Stimulated activated naive CD8-positive, alpha-beta T cell treated with anti-CD3 and anti-CD28 coated beads, Interleukin-15, Interleukin-2, amounts not matched to agents 100 ng/mL and 50 ng/mL, for 24 hours (primary cell): ENCODE data around the gene CACNA2D3.

Source experiments
- H3K27ac Mint-ChIP-seq: one replicate; pipeline ENCODE4 v1.8.0; 2021; ENCODE audit warnings: mild to moderate bottlenecking, mixed read lengths
- H3K27me3 Mint-ChIP-seq: one replicate; pipeline ENCODE4 v1.8.0; 2021; ENCODE audit warnings: mixed read lengths
- H3K36me3 Mint-ChIP-seq: one replicate; pipeline ENCODE4 v1.8.0; 2021; ENCODE audit warnings: low read depth, mixed read lengths
- H3K4me1 Mint-ChIP-seq: one replicate; pipeline ENCODE4 v1.8.0; 2021; ENCODE audit warnings: low read depth, mixed read lengths
- H3K4me3 Mint-ChIP-seq: one replicate; pipeline ENCODE4 v1.8.0; 2021; ENCODE audit warnings: mild to moderate bottlenecking, mixed read lengths
- H3K9me3 Mint-ChIP-seq: one replicate; pipeline ENCODE4 v1.8.0; 2021; ENCODE audit warnings: mixed read lengths

CACNA2D3 gene

DNA sequence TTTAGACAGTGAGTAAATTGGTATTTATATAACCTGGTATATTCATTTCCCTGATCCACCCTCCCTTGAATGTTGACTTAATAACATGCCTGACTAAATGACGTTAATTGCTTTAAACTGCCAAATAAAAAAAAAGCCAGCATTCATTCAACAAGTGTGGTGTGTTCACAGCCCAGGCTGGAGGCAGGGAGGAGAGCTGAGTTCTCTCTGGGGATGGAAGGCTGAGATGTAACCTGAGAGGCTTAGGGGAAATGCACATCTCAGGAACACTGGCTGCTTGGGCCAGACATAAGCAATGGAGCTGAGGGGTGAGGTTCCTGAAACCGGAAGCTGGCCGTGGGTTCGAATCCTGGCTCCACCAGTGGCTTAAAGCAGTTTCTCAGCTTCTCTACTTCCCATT lies 17.3 kb downstream of the CACNA2D3 start:
- H3K9me3 Mint-ChIP-seq, result no peaks in the 10 kb centered on the region

DNA sequence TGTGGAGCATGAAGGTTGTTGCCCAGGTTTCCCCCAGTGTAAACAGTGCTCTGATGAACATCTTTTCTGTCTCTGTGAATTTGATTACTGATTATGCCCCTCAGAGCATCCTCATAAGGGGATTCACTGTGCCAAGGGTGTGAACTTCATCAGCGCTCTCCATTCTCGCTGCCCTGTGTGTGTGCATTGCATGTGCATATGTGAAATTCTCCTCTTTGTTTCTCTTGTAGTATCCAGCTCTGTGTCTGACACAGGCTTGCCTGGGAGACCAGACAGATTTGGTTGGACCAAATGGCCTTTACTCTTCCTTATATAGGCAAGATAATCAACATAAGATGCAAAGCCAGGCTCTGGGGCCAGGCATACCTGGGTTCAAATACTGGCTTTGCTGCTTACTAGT lies 21.9 kb downstream of the CACNA2D3 start:
- H3K9me3 Mint-ChIP-seq, result no peaks in the 10 kb centered on the region
- peaks cover 30% of the 10 kb centered on the region for H3K27me3 Mint-ChIP-seq
- no peaks in the 10 kb centered on the region for H3K4me1 Mint-ChIP-seq
- H3K36me3 Mint-ChIP-seq, result no peaks in the 10 kb centered on the region
- H3K27ac Mint-ChIP-seq, result no peak overlapping the region
- H3K4me3 Mint-ChIP-seq, result no peak overlapping the region

More for the DNA sequence above, 17.3 kb downstream of the CACNA2D3 start:
- Mint-ChIP-seq H3K27me3 (peaks cover 10% of the 10 kb centered on the region), H3K4me3 (no peak overlapping the region), H3K36me3 (no peaks in the 10 kb centered on the region), H3K27ac (no peak overlapping the region), H3K4me1 (no peaks in the 10 kb centered on the region)

DNA sequence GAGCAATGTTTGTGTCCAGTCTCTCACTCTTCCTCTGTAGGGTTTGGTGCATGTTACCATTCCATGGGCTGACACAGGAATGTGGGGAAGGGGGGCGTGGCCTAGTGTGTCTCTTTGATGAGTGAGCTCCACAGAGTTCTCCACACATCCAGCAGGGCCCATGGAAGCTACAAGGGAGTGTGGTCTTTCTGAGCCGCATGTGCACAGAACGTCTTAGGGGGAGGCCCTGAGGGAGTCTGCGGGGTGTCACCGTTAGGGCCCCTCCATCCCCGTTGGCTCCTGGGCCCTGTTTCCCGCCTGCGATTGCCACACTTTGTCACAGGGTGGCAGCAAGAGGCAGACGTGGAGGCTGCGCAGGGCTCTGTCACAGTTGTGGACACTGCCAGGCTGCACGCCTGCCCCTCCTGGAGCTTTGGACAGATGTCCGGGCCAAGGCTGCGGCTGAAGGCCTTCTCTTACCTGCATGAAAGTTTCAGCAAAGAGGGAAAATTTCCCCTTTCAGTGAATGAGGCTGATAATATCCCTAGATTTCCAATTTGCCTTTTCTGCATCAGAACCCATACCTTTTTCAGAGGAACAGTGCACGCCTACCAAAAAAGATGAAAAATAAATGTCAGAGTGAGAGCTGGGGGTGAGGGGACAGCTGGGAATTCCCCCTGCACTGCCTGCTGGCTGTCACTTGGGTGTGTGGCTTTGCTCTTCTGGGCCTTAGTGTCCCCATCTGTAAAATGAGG lies 24.3 kb downstream of the CACNA2D3 start:
- H3K4me1 Mint-ChIP-seq, result no peaks in the 10 kb centered on the region
- no peak overlapping the region for H3K4me3 Mint-ChIP-seq
- H3K27ac Mint-ChIP-seq, result no peak overlapping the region
- peaks cover 30% of the 10 kb centered on the region for H3K27me3 Mint-ChIP-seq
- no peaks in the 10 kb centered on the region for H3K36me3 Mint-ChIP-seq
- H3K9me3 Mint-ChIP-seq, result no peaks in the 10 kb centered on the region

DNA sequence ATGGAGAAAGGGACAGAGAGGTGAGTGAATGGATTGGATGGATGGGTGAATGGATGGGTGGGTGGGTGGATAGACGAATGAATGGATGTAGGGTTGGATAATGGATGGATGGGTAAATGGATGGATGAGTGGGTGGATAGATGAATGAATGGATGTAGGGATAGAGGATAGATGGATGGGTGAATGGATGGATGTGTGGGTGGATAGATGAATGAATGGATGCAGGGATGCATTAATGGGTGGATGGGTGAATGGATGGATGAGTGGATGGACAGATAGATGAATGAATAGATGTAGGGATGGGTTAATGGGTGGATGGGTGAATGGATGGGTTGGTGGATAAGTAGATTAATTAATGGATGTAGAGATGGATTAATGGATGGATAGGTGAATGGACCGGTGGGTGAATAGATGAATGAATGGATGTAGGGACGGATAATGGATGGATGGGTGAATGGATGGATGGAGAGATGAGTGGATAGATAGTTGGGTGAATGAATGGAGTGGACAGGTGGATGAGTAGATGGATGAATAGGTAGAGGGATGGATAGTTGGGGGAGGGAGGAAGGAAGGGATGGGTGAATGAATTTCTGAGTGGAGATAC lies 28.6 kb downstream of the CACNA2D3 start:
- Mint-ChIP-seq H3K36me3 (no peaks in the 10 kb centered on the region), H3K4me1 (no peaks in the 10 kb centered on the region), H3K9me3 (no peaks in the 10 kb centered on the region), H3K27me3 (peaks cover 14% of the 10 kb centered on the region), H3K27ac (no peak overlapping the region), H3K4me3 (no peak overlapping the region)

DNA sequence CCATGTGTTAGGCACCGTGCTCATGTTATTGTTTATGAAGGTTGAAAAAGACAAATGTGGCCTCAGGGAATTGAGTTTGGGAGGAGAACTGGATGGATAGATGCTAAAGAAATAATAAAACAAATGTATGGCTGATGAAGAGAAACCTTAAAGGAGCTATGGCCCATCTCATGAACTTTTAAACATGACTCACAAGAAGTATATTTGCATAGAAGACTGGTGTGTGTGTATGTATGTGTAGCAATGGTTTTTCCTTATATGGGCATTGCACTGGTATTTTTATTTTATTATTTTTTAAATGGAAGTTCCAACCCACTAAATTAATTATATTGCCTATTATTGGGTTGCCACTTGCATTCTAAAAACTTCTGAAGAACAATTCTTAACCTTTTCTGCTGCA lies 31.1 kb downstream of the CACNA2D3 start:
- no peaks in the 10 kb centered on the region for H3K27me3 Mint-ChIP-seq
- no peaks in the 10 kb centered on the region for H3K4me1 Mint-ChIP-seq
- no peaks in the 10 kb centered on the region for H3K36me3 Mint-ChIP-seq
- no peak overlapping the region for H3K4me3 Mint-ChIP-seq
- no peak overlapping the region for H3K27ac Mint-ChIP-seq
- H3K9me3 Mint-ChIP-seq, result no peaks in the 10 kb centered on the region

DNA sequence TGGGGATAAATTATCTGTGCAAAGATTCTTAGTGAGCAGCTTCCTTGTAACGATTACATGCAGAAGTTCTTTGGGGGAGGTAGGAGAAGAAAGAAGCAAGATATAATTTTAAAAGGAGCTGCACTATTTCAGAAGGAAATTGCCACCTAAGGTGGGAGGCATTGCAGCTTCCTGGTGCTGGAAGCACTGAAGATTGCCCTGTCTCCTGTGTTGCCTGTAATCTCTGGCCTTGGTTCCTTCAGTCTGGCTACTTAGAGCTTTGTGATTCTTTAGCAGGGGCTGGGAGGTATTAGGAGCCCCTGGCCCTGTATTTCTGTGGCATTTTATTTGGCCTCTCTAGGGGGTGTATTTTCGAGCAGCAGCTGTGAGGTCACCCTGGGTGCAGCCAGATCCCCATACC lies 35.5 kb downstream of the CACNA2D3 start:
- Mint-ChIP-seq H3K27me3 (peaks cover 6% of the 10 kb centered on the region), H3K27ac (no peak overlapping the region), H3K4me1 (no peaks in the 10 kb centered on the region), H3K36me3 (no peaks in the 10 kb centered on the region), H3K9me3 (no peaks in the 10 kb centered on the region), H3K4me3 (no peak overlapping the region)

DNA sequence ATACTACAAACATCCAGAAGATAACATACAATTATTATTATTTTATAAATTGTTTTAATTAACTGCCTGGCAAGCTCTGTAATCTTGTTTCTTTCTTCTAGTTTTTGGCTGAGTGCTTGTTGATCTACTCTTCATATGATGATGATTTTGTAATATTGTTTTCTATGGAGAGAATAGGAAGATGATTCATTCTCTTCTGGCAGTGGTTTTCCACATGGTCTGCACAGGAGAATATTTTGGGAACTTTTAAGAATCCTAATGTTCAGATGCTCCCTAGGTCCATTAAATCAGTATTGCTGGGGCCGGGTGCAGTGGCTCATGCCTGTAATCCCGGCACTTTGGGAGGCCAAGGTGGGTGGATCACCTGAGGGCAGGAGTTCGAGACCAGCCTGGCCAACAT lies 37.6 kb downstream of the CACNA2D3 start:
- no peaks in the 10 kb centered on the region for H3K36me3 Mint-ChIP-seq
- H3K4me3 Mint-ChIP-seq, result no peak overlapping the region
- H3K4me1 Mint-ChIP-seq, result no peaks in the 10 kb centered on the region
- peaks cover 7% of the 10 kb centered on the region for H3K27me3 Mint-ChIP-seq
- H3K27ac Mint-ChIP-seq, result no peak overlapping the region
- no peaks in the 10 kb centered on the region for H3K9me3 Mint-ChIP-seq

DNA sequence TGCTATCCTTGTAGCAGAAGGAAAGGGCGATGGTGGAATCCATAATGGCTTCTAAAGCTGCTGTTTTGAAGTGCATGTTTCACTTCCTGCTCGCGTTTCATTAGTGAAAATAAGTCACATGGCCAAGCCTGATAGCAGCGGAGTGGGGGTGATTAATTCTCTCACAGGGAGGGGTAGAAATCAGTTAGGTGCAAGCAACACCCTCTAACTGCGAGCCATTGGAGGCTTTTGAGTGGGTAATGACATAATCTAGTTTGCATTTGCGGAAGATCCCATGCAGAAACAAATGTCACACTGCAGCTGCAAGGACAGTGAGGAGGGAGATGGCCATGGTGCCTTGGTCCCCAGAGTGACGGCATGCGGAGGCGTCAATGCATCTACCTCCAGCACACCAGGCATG lies 41.1 kb downstream of the CACNA2D3 start:
- H3K4me3 Mint-ChIP-seq, result no peak overlapping the region
- H3K36me3 Mint-ChIP-seq, result no peaks in the 10 kb centered on the region
- peaks cover 7% of the 10 kb centered on the region for H3K27me3 Mint-ChIP-seq
- peaks cover 3% of the 10 kb centered on the region for H3K9me3 Mint-ChIP-seq
- H3K27ac Mint-ChIP-seq, result no peak overlapping the region
- no peaks in the 10 kb centered on the region for H3K4me1 Mint-ChIP-seq

DNA sequence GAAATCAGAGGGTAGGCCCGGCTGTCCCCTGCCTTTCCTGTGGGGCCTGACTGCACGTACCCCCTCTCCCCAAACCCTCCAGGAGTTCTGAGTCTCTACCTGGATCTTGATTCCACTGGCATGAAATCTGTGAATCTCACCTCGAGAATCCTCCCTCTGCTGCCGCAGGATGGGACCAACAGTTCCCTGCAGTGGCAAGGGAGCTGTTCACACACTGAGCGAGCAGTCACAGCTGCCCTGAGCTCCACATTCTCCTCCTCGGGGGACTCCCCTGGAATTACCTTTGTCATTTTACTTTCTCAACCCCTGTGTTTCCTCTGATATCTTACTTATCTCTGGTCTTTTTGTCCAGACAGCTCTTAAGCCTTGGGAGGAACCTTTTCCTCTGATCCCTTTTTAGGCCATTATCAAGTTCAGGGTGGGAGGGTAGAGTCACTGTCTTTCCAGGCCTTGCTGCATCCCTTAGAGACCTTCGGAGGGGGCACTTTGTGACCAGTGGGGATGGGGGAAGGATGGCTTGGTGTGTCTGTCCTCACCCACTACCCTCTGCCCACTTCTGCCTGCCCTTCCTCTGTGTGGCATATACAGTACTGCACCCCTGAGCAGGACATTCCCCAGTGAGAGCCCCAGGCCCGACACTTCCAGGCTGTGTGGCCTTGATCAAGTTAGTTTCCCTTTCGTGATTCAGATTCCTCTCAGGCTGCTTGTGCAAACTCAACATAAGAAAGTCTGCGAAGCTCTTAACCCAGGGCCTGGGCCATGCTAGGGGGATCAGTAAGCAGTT lies 42.0 kb downstream of the CACNA2D3 start:
- Mint-ChIP-seq H3K27me3 (peaks cover 7% of the 10 kb centered on the region), H3K4me1 (no peaks in the 10 kb centered on the region), H3K4me3 (no peak overlapping the region), H3K27ac (no peak overlapping the region), H3K36me3 (no peaks in the 10 kb centered on the region), H3K9me3 (peaks cover 3% of the 10 kb centered on the region)

DNA sequence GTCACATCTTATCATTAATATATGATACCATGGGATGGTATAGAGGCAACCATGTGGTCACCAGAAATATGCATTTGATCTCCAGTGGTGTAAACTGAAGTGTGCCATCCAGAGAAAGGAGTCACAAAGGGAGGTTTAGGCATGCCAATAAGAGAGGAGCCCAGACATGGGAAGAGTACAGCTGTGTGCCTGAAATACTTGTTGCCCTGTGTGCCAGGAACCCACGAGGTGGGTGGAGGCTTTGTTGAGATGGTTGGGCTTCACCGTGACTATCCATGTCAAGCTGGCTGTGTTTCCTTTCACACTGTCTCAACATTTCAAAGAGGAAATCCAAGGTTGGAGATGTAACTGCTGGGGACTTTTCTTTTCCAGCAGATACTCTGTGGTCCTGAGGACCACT lies 43.5 kb downstream of the CACNA2D3 start:
- Mint-ChIP-seq H3K27ac (no peak overlapping the region), H3K36me3 (no peaks in the 10 kb centered on the region), H3K9me3 (peaks cover 3% of the 10 kb centered on the region), H3K27me3 (peaks cover 3% of the 10 kb centered on the region), H3K4me1 (no peaks in the 10 kb centered on the region), H3K4me3 (no peak overlapping the region)

DNA sequence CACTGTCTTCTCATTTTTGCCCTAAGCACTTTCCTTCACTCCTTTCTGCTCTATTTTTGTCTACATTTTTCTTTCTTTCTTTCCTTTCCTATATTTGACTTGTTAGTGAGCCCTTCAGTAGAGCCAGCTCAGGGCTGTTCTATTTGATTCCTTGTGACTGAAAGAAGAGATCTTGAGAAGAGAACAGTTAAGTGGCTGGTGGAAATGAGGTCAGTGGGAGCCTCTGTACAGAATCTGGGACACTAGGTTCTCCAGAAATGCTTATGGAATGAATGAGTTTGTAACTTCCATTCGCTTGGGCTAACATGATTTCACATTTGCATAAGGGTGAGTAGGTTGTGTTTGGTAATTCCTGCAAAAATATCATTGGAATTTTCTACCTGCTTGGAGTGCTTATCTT lies 45.6 kb downstream of the CACNA2D3 start:
- no peak overlapping the region for H3K27ac Mint-ChIP-seq
- H3K27me3 Mint-ChIP-seq, result no peaks in the 10 kb centered on the region
- no peaks in the 10 kb centered on the region for H3K36me3 Mint-ChIP-seq
- no peaks in the 10 kb centered on the region for H3K4me1 Mint-ChIP-seq
- no peak overlapping the region for H3K4me3 Mint-ChIP-seq
- peaks cover 3% of the 10 kb centered on the region for H3K9me3 Mint-ChIP-seq

DNA sequence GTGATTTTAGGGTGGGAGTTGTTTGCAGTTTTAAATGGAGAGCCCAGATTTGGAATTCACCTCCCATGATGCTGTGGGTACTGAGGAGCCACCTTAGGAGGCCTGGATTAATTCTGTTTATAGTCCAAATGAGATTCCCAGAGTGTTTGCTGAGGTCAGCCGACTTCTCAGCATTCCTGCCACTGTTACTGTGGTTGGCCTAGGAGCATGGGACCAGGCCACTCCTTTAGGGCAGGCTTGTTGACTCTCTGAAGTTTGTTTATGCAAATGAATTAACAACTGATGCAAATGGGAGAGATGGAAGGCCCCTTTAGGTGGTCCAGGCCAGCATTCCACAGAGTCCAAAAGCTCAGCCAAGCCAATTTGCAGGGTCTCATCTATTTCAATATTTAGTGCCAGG lies 46.1 kb downstream of the CACNA2D3 start:
- Mint-ChIP-seq H3K4me1 (no peaks in the 10 kb centered on the region), H3K36me3 (no peaks in the 10 kb centered on the region), H3K9me3 (peaks cover 3% of the 10 kb centered on the region), H3K4me3 (no peak overlapping the region), H3K27me3 (no peaks in the 10 kb centered on the region), H3K27ac (no peak overlapping the region)

DNA sequence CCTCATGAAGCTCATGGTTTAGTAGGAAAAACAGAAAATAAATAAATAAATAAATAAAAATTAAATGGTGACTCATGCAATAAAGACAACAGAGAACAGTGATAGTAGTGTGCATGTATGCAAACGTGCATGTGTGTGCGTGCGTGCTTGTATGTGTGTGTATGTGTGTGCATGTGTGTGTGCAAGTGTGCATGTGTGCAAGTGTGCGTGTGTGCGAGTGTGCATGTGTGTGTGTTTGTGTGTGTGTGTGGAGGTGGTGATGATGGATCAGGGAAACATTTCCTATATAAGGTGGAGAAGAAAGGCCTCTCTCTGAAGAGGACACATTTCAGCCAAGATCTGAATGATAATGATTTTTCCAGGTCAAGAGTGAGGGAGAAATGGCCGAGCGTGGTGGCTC lies 47.2 kb downstream of the CACNA2D3 start:
- Mint-ChIP-seq H3K36me3 (no peaks in the 10 kb centered on the region), H3K27ac (no peak overlapping the region), H3K4me3 (no peak overlapping the region), H3K4me1 (no peaks in the 10 kb centered on the region), H3K27me3 (no peaks in the 10 kb centered on the region), H3K9me3 (peaks cover 3% of the 10 kb centered on the region)

DNA sequence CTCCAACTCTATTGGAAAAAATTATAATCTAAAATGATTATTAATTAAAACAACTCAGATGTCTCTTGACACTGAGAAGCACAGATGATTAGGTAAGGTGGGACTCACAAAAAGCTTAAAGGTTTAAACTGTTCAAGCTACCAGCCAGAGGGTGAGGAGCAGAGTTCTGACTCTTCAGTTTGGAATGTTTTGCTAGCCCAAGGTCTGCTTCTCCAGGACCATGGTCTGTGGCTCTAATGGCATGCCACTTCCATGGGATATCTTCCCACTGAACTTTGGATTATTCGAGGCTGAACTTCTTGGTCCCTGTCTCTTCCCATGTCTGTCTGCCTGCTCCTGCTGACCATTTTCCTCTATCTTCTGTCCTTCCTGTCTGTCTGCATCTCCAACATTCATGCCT lies 49.2 kb downstream of the CACNA2D3 start:
- Mint-ChIP-seq H3K4me1 (no peaks in the 10 kb centered on the region), H3K9me3 (peaks cover 3% of the 10 kb centered on the region), H3K36me3 (no peaks in the 10 kb centered on the region), H3K27me3 (no peaks in the 10 kb centered on the region), H3K27ac (no peak overlapping the region), H3K4me3 (no peak overlapping the region)

DNA sequence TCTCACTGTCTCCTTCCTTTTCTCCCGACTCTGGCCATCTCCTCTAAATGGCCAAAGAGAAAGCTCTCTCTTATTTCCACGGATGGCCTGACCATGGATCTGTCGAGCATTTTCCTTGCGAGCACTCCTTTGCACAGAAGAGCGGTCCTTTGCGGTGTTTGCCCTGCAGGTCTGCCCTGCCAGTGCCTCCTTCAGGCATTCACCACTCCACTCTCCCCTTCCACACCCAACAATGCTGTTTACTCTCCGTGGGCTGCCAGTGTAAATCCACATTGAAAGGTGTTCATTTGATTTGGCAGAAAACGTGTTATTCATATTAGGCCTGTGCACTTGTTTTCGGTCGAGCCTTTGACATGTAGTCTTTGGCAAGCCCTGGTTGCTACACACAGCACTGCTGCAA lies 49.6 kb downstream of the CACNA2D3 start:
- Mint-ChIP-seq H3K4me3 (no peak overlapping the region), H3K36me3 (no peaks in the 10 kb centered on the region), H3K9me3 (no peaks in the 10 kb centered on the region), H3K27me3 (no peaks in the 10 kb centered on the region), H3K27ac (no peak overlapping the region), H3K4me1 (no peaks in the 10 kb centered on the region)
